ENCODE results near the gene NEB. TPM values are rescaled to one million over a fixed set of nuclear protein-coding genes. Genes with fewer than 3 reads are reported as not detected.
"Not testable (repeated sequence)": the region's sequence is repeated elsewhere in the genome, so short reads cannot be mapped to it uniquely, and the experiment has no call there.

NEB gene
- total RNA-seq, 5 donors from 2014 or later (not counting 1 experiment from before 2014, with no cell fraction given): 0.91 to 1.4 (median 1.3) TPM

DNA sequence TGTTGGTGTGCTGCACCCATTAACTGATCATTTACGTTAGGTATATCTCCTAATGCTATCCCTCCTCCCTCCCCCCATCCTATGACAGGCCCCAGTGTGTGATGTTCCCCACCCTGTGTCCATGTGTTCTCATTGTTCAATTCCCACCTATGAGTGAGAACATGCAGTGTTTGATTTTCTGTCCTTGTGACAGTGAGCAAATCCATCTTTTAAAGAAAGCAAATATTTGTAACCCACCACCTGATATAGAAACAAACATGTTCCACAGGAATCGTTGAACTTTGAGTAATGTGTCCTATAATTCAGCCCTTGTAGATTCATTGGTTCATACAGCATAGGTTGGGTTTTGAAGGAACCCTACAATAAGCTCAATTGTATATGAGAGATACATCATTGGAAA lies 92.4 kb downstream of the NEB start:
- H3K4me3 Mint-ChIP-seq; H3K36me3 Mint-ChIP-seq; H3K36me3 ChIP-seq (ENCODE audit: control insufficient read depth in 2 of 2, extremely low read depth in 1 of 2, insufficient read depth in 1 of 2, low read length in 1 of 2); POLR2A ChIA-PET; H3K27ac ChIP-seq (ENCODE audit: low read length); DNase-seq; H3K27me3 Mint-ChIP-seq; H3K27me3 ChIP-seq (replicated peaks in 1 of 2; ENCODE audit: control insufficient read depth in 2 of 2, extremely low read depth in 1 of 2, insufficient read depth in 2 of 2, low read length in 1 of 2); ATAC-seq (replicated peaks in 1 of 4); H3K9me3 Mint-ChIP-seq; H3K9me3 ChIP-seq; H3K4me3 ChIP-seq (ENCODE audit: control insufficient read depth in 1 of 2, extremely low read depth in 1 of 2, low read length in 1 of 2): not testable (repeated sequence)
- CTCF ChIA-PET: interaction anchor here in 1 of 2 donors (0.6 to 1.4 kb wide), 2 partner anchors 9 to 250 kb away, joined by 4 read pairs; no protein-coding TSS in a partner anchor
- Mint-ChIP-seq H3K27ac (peak overlapping the region in 1 of 2 donors; percentile 16), H3K4me1 (peaks cover 25 to 47% (median 37%) of the 10 kb centered on the region in 3 donors)
- no CpG with 5 or more reads among the region's 2 CpGs for WGBS (ENCODE audit: insufficient coverage)
- peaks cover 21 to 28% of the 10 kb centered on the region in 2 experiments for H3K4me1 ChIP-seq (ENCODE audit: control insufficient read depth in 1 of 2, extremely low read depth in 1 of 2, insufficient read depth in 2 of 2, low read length in 2 of 2)

DNA sequence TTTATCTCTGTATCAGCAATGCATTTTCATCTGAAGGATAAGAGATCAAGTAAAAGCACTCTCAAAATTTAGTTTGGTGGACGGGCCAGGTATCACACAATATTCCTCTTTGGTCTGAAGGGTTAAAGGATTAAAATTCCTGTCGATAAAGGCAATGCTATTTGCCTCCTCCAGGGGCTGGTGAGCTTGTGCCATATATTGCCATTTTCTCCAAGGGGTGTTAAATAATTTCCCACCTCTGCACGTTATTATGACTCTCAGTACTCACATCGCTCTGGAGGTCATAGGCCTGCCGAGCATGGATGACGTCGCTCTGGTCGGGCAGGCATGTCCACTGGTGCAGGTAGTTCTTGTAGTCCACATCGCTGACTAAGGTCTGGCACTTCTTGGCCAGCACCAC lies 94.2 kb downstream of the NEB start:
- H3K9me3 ChIP-seq: no peaks in the 10 kb centered on the region
- WGBS (ENCODE audit: insufficient coverage): 89% methylated on average over 6 of the region's 9 CpGs
- H3K4me3 Mint-ChIP-seq: no peak overlapping the region
- H3K4me1 ChIP-seq (ENCODE audit: control insufficient read depth in 1 of 2, extremely low read depth in 1 of 2, insufficient read depth in 2 of 2, low read length in 2 of 2): peaks cover 26 to 37% of the 10 kb centered on the region in 2 experiments
- DNase-seq (no peak), ATAC-seq (replicated peaks in 1 of 4) (no peak)
- H3K27me3 Mint-ChIP-seq: no peaks in the 10 kb centered on the region
- peaks cover 3% of the 10 kb centered on the region for H3K36me3 Mint-ChIP-seq
- ChIA-PET POLR2A (no interaction called here), CTCF (no interaction called here)
- H3K4me3 ChIP-seq (ENCODE audit: control insufficient read depth in 1 of 2, extremely low read depth in 1 of 2, low read length in 1 of 2): no peak overlapping the region
- peaks cover 35 to 55% (median 42%) of the 10 kb centered on the region in 3 donors for H3K4me1 Mint-ChIP-seq
- H3K36me3 ChIP-seq (ENCODE audit: control insufficient read depth in 2 of 2, extremely low read depth in 1 of 2, insufficient read depth in 1 of 2, low read length in 1 of 2): no peaks in the 10 kb centered on the region
- H3K27ac ChIP-seq (ENCODE audit: low read length): peak overlapping the region; percentile 76
- H3K27me3 ChIP-seq (replicated peaks in 1 of 2; ENCODE audit: control insufficient read depth in 2 of 2, extremely low read depth in 1 of 2, insufficient read depth in 2 of 2, low read length in 1 of 2): no peaks in the 10 kb centered on the region
- H3K9me3 Mint-ChIP-seq: no peaks in the 10 kb centered on the region
- H3K27ac Mint-ChIP-seq: peak overlapping the region; percentile 87 to 96

DNA sequence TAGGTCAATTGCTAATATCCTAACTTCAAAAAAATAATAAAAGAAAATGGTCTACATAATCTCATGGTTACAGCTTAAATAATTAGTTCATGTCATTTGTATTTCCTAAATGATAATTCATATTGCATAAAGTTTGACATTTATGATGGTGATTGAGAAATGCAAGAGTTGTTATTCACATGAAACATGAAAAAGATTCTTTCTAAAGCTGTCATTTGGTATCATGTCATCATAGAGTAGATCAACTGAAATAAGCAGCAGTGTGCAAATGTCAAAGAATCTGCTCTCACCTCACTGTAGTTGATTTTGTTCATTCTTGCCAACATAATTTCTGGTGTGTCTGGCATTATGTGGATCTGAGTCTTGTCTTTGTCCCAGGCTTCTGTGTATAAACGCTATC lies 95.3 kb downstream of the NEB start:
- ChIA-PET POLR2A (no interaction called here), CTCF (interaction anchor here in 1 of 2 donors (0.6 to 2.2 kb wide), 2 partner anchors 168 to 386 kb away, joined by 3 to 5 read pairs; no protein-coding TSS in a partner anchor)
- H3K27me3 ChIP-seq (replicated peaks in 1 of 2; ENCODE audit: control insufficient read depth in 2 of 2, extremely low read depth in 1 of 2, insufficient read depth in 2 of 2, low read length in 1 of 2): no peaks in the 10 kb centered on the region
- Mint-ChIP-seq H3K36me3 (peaks cover 7% of the 10 kb centered on the region), H3K27ac (peak overlapping the region; percentile 94 to 96), H3K27me3 (no peaks in the 10 kb centered on the region), H3K4me3 (peak overlapping the region in 1 of 3 donors; percentile 85), H3K4me1 (peaks cover 35 to 58% (median 42%) of the 10 kb centered on the region in 3 donors), H3K9me3 (peaks cover 0 to 5% (median 0%) of the 10 kb centered on the region in 3 donors)
- H3K4me3 ChIP-seq (ENCODE audit: control insufficient read depth in 1 of 2, extremely low read depth in 1 of 2, low read length in 1 of 2): no peak overlapping the region
- H3K9me3 ChIP-seq: no peaks in the 10 kb centered on the region
- no peak for ATAC-seq (replicated peaks in 1 of 4)
- H3K36me3 ChIP-seq (ENCODE audit: control insufficient read depth in 2 of 2, extremely low read depth in 1 of 2, insufficient read depth in 1 of 2, low read length in 1 of 2): no peaks in the 10 kb centered on the region
- WGBS (ENCODE audit: insufficient coverage): no CpG with 5 or more reads among the region's 1 CpG
- H3K4me1 ChIP-seq (ENCODE audit: control insufficient read depth in 1 of 2, extremely low read depth in 1 of 2, insufficient read depth in 2 of 2, low read length in 2 of 2): peaks cover 26 to 37% of the 10 kb centered on the region in 2 experiments
- DNase-seq: no peak
- peak overlapping the region; percentile 76 for H3K27ac ChIP-seq (ENCODE audit: low read length)

GRCh38 chr2:151638191-151638933 lies 95.9 kb downstream of the NEB start:
- POLR2A ChIA-PET: interaction anchor here in 1 of 2 donors (1.1 kb wide), 1 partner anchor 13 kb away, joined by 3 read pairs; no protein-coding TSS in a partner anchor
- Mint-ChIP-seq H3K4me1 (peaks cover 35 to 63% (median 42%) of the 10 kb centered on the region in 3 donors), H3K36me3 (peaks cover 8% of the 10 kb centered on the region), H3K27me3 (no peaks in the 10 kb centered on the region), H3K4me3 (peak overlapping the region; percentile 69 to 85 (median 72)), H3K27ac (peak overlapping the region; percentile 94 to 96), H3K9me3 (peaks cover 0 to 7% (median 0%) of the 10 kb centered on the region in 3 donors)
- Histone ChIP-seq H3K9me3 (no peaks in the 10 kb centered on the region), H3K4me1 (ENCODE audit: control insufficient read depth in 1 of 2, extremely low read depth in 1 of 2, insufficient read depth in 2 of 2, low read length in 2 of 2) (peaks cover 26 to 41% of the 10 kb centered on the region in 2 experiments), H3K36me3 (ENCODE audit: control insufficient read depth in 2 of 2, extremely low read depth in 1 of 2, insufficient read depth in 1 of 2, low read length in 1 of 2) (no peaks in the 10 kb centered on the region), H3K27me3 (replicated peaks in 1 of 2; ENCODE audit: control insufficient read depth in 2 of 2, extremely low read depth in 1 of 2, insufficient read depth in 2 of 2, low read length in 1 of 2) (no peaks in the 10 kb centered on the region), H3K27ac (ENCODE audit: low read length) (peak overlapping the region; percentile 76), H3K4me3 (ENCODE audit: control insufficient read depth in 1 of 2, extremely low read depth in 1 of 2, low read length in 1 of 2) (no peak overlapping the region)
- CTCF ChIA-PET: interaction anchor here (0.6 to 2.2 kb wide), 4 partner anchors 164 to 387 kb away, joined by 3 to 5 read pairs (median 3); no protein-coding TSS in a partner anchor
- DNase-seq (peak in 28 of 35 experiments; percentile 3 to 52 (median 16)), ATAC-seq (replicated peaks in 1 of 4) (peak in 3 of 4 experiments; percentile 22 to 41 (median 29))
- 17% methylated on average over 1 of the region's 4 CpGs for WGBS (ENCODE audit: insufficient coverage)

DNA sequence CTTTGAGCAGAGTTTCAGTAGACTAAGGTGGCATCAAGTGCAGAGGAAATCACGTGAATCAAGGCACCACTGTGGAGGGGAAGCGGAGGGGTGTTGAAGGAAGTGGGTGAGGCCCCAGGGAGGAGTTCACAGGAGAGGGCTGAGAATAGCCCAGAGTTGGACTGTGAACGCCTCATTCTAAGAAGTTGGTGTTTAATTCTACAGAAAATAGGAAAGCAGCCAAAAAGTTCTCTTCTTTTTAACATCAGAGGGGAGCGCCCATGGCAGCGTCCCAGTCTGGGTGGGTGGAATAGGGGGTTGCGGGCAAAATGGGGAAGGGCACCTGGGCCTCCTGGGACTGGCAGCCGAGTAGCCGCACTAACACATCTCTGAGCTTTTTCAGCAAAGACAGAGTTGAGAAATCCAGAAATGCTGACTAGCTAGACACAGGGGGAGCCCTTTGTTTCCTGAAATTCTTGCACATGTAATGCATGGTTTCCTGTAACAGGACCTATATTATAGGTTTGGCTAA lies 97.0 kb downstream of the NEB start:
- Histone ChIP-seq H3K36me3 (ENCODE audit: control insufficient read depth in 2 of 2, extremely low read depth in 1 of 2, insufficient read depth in 1 of 2, low read length in 1 of 2) (no peaks in the 10 kb centered on the region), H3K4me1 (ENCODE audit: control insufficient read depth in 1 of 2, extremely low read depth in 1 of 2, insufficient read depth in 2 of 2, low read length in 2 of 2) (peaks cover 26 to 41% of the 10 kb centered on the region in 2 experiments), H3K27ac (ENCODE audit: low read length) (peak overlapping the region; percentile 76), H3K4me3 (ENCODE audit: control insufficient read depth in 1 of 2, extremely low read depth in 1 of 2, low read length in 1 of 2) (peak overlapping the region; percentile 27 to 29), H3K27me3 (replicated peaks in 1 of 2; ENCODE audit: control insufficient read depth in 2 of 2, extremely low read depth in 1 of 2, insufficient read depth in 2 of 2, low read length in 1 of 2) (no peaks in the 10 kb centered on the region), H3K9me3 (no peaks in the 10 kb centered on the region)
- no peaks in the 10 kb centered on the region for H3K27me3 Mint-ChIP-seq
- ChIA-PET POLR2A (interaction anchor here in 1 of 2 donors (0.8 to 1.1 kb wide), 2 partner anchors 13 to 14 kb away, joined by 3 to 5 read pairs; no protein-coding TSS in a partner anchor), CTCF (interaction anchor here (0.6 to 2.2 kb wide), 5 partner anchors 14 to 435 kb away, joined by 3 to 5 read pairs (median 3); no protein-coding TSS in a partner anchor)
- ATAC-seq (replicated peaks in 1 of 4) (peak; percentile 98 to 100 (median 99)), DNase-seq (peak; percentile 35 to 73 (median 56))
- 11% methylated on average over 3 of the region's 8 CpGs for WGBS (ENCODE audit: insufficient coverage)
- peak overlapping the region; percentile 94 to 96 for H3K27ac Mint-ChIP-seq
- peaks cover 8% of the 10 kb centered on the region for H3K36me3 Mint-ChIP-seq
- peak overlapping the region; percentile 69 to 85 (median 72) for H3K4me3 Mint-ChIP-seq
- peaks cover 0 to 7% (median 0%) of the 10 kb centered on the region in 3 donors for H3K9me3 Mint-ChIP-seq
- H3K4me1 Mint-ChIP-seq: peaks cover 35 to 63% (median 44%) of the 10 kb centered on the region in 3 donors

GRCh38 chr2:151634736-151635467 lies 99.4 kb downstream of the NEB start:
- H3K27me3 ChIP-seq (replicated peaks in 1 of 2; ENCODE audit: control insufficient read depth in 2 of 2, extremely low read depth in 1 of 2, insufficient read depth in 2 of 2, low read length in 1 of 2): no peaks in the 10 kb centered on the region
- peak overlapping the region in 1 of 3 donors; percentile 20 for H3K4me3 Mint-ChIP-seq
- DNase-seq: no peak
- 86% methylated on average over 2 of the region's 4 CpGs for WGBS (ENCODE audit: insufficient coverage)
- peaks cover 26 to 34% of the 10 kb centered on the region in 2 experiments for H3K4me1 ChIP-seq (ENCODE audit: control insufficient read depth in 1 of 2, extremely low read depth in 1 of 2, insufficient read depth in 2 of 2, low read length in 2 of 2)
- ChIA-PET CTCF (no interaction called here), POLR2A (interaction anchor here in 1 of 2 donors (0.7 kb wide), 1 partner anchor 1703 kb away, joined by 4 read pairs; no protein-coding TSS in a partner anchor)
- H3K9me3 ChIP-seq: no peaks in the 10 kb centered on the region
- H3K4me1 Mint-ChIP-seq: peaks cover 35 to 49% (median 39%) of the 10 kb centered on the region in 3 donors
- H3K9me3 Mint-ChIP-seq: peaks cover 0 to 7% (median 0%) of the 10 kb centered on the region in 3 donors
- ATAC-seq (replicated peaks in 1 of 4): no peak
- peaks cover 12% of the 10 kb centered on the region for H3K36me3 Mint-ChIP-seq
- H3K36me3 ChIP-seq (ENCODE audit: control insufficient read depth in 2 of 2, extremely low read depth in 1 of 2, insufficient read depth in 1 of 2, low read length in 1 of 2): no peaks in the 10 kb centered on the region
- H3K27ac Mint-ChIP-seq: no peak overlapping the region
- H3K27me3 Mint-ChIP-seq: no peaks in the 10 kb centered on the region
- H3K27ac ChIP-seq (ENCODE audit: low read length): no peak overlapping the region
- H3K4me3 ChIP-seq (ENCODE audit: control insufficient read depth in 1 of 2, extremely low read depth in 1 of 2, low read length in 1 of 2): no peak overlapping the region

Measured in T-cell (primary cell).